Jurkat, Clone E6-1 (cell line): ENCODE data around the gene PRICKLE3.
"Not testable (repeated sequence)": the region's sequence is repeated elsewhere in the genome, so short reads cannot be mapped to it uniquely, and the experiment has no call there.

Source experiments
- DNase-seq: peaks from one replicate; pipeline ENCODE4 v3.0.0-alpha.2; 2011; ENCODE audit warnings: low read depth, low spot score
- H3K4me3 ChIP-seq: 2 replicates; pipeline ENCODE4 v1.5.1; 2011; ENCODE audit warnings: mild to moderate bottlenecking, low read length, control low read depth, moderate library complexity

The PRICKLE3 gene

GRCh38 chrX:49187526-49187925 lies 1.4 kb upstream of the PRICKLE3 start:
- H3K4me3 ChIP-seq, result no peak overlapping the region
- DNase-seq, result no peak

- no peak overlapping the region for H3K4me3 ChIP-seq
- no peak for DNase-seq
These were observed 838 bp upstream of the PRICKLE3 start for GRCh38 chrX:49187028-49187394.

GRCh38 chrX:49184294-49185281 lies 1.6 kb downstream of the PRICKLE3 start:
- no peak for DNase-seq

GRCh38 chrX:49183701-49184281 lies 2.4 kb downstream of the PRICKLE3 start:
- no peak overlapping the region for H3K4me3 ChIP-seq
- no peak for DNase-seq

More at GRCh38 chrX:49184294-49185281, 1.6 kb downstream of the PRICKLE3 start:
- no peak overlapping the region for H3K4me3 ChIP-seq

- H3K4me3 ChIP-seq, result no peak overlapping the region
- no peak for DNase-seq
These were observed 6.8 kb downstream of the PRICKLE3 start for GRCh38 chrX:49179358-49179757.

- H3K4me3 ChIP-seq, result no peak overlapping the region
- DNase-seq, result no peak
These were observed 7.6 kb downstream of the PRICKLE3 start for GRCh38 chrX:49178537-49178936.

- H3K4me3 ChIP-seq, result no peak overlapping the region
- DNase-seq, result no peak
These were observed 8.2 kb downstream of the PRICKLE3 start for GRCh38 chrX:49177873-49178480.

GRCh38 chrX:49177338-49177833 lies 8.8 kb downstream of the PRICKLE3 start:
- no peak for DNase-seq

GRCh38 chrX:49176421-49177326 lies 9.5 kb downstream of the PRICKLE3 start:
- H3K4me3 ChIP-seq, result no peak overlapping the region
- no peak for DNase-seq

More at GRCh38 chrX:49177338-49177833, 8.8 kb downstream of the PRICKLE3 start:
- no peak overlapping the region for H3K4me3 ChIP-seq

- no peak for DNase-seq
- H3K4me3 ChIP-seq, result no peak overlapping the region
These were observed 10.5 kb downstream of the PRICKLE3 start for GRCh38 chrX:49175435-49176274.

GRCh38 chrX:49174723-49175122 lies 11.4 kb downstream of the PRICKLE3 start:
- no peak for DNase-seq
- no peak overlapping the region for H3K4me3 ChIP-seq

GRCh38 chrX:49173544-49173943 lies 12.6 kb downstream of the PRICKLE3 start:
- not testable (repeated sequence) for DNase-seq, H3K4me3 ChIP-seq

GRCh38 chrX:49172280-49172780 lies 13.8 kb downstream of the PRICKLE3 start:
- peak; percentile 32 for DNase-seq

GRCh38 chrX:49171752-49172279 lies 14.4 kb downstream of the PRICKLE3 start, which contains the start of gene PLP2:
PLP2 (plus strand) TSS chrX:49171898; CDS start chrX:49172001, 103 bp downstream.
- H3K4me3 ChIP-seq, result peak within 1 kb of the TSS; percentile 65
- no peak for DNase-seq

More at GRCh38 chrX:49172280-49172780, 13.8 kb downstream of the PRICKLE3 start:
- peak overlapping the region; percentile 65 for H3K4me3 ChIP-seq

- no peak for DNase-seq
- no peak overlapping the region for H3K4me3 ChIP-seq
These were observed 18.4 kb downstream of the PRICKLE3 start for GRCh38 chrX:49167740-49168108.

GRCh38 chrX:49166914-49167739 lies 19.0 kb downstream of the PRICKLE3 start:
- peak; percentile 63 for DNase-seq
- peak overlapping the region; percentile 35 for H3K4me3 ChIP-seq
